IMR-90 (cell line): Measurements from ENCODE around the gene OGFOD3. TPM values are rescaled to one million over a fixed set of nuclear protein-coding genes. Genes with fewer than 3 reads are reported as not detected.

ENCODE experiments used
- ATAC-seq: fragments of 200-7000 bp; cut with Tn5 transposase; 2 replicates; pipeline ENCODE4 v1.9.1; 2020; ENCODE audit warnings: low read depth, mild to moderate bottlenecking, moderate library complexity
- BruUV-seq: library from RNA; stranded (reverse); fragments of 400-500 nt; replicated peaks from 2 replicates; lab custom pipeline; 2021; lab: Mats Ljungman, UMichigan
- CTCF ChIA-PET: fragments of 300-600 bp; formaldehyde crosslinking; extraction: SDS; loops from one replicate; lab custom pipeline; 2021; ENCODE audit warnings: antibody characterized with exemption; lab: Yijun Ruan, JAX
- POLR2A ChIA-PET: fragments of 300-600 bp; sonication (Branson Sonifier 250); formaldehyde crosslinking; loops from one replicate; lab custom pipeline; 2022; ENCODE audit warnings: antibody characterized with exemption; ENCODE audit not compliant: unreplicated experiment; lab: Charles Lee
- DNase-seq: peaks from one replicate; pipeline ENCODE4 v3.0.0; 2013
- H2AFZ ChIP-seq: replicated peaks from 2 replicates; pipeline ENCODE3; 2013; ENCODE audit warnings: low read length, mild to moderate bottlenecking; ENCODE audit not compliant: poor library complexity
- H2AK5ac ChIP-seq: 2 replicates; pipeline ENCODE4 v1.6.1; 2013; ENCODE audit warnings: low read depth, low read length, inconsistent platforms
- H2AK9ac ChIP-seq: replicated peaks from 2 replicates; pipeline ENCODE3; 2013; ENCODE audit warnings: mild to moderate bottlenecking, low read depth, low read length, moderate library complexity; ENCODE audit not compliant: poor library complexity
- H2BK120ac ChIP-seq: 2 replicates; pipeline ENCODE4 v1.6.1; 2013; ENCODE audit warnings: low read depth, low read length, inconsistent platforms
- H2BK15ac ChIP-seq: 3 replicates; pipeline ENCODE4 v1.6.1; 2013; ENCODE audit warnings: low read depth, low read length, inconsistent platforms
- H2BK20ac ChIP-seq: 2 replicates; pipeline ENCODE4 v1.6.1; 2013; ENCODE audit warnings: low read depth, mild to moderate bottlenecking, inconsistent platforms, low read length, moderate library complexity
- H2BK5ac ChIP-seq: 2 replicates; pipeline ENCODE4 v1.6.1; 2013; ENCODE audit warnings: mild to moderate bottlenecking, low read depth, low read length, inconsistent platforms; ENCODE audit not compliant: poor library complexity, severe bottlenecking
- H3K14ac ChIP-seq: replicated peaks from 2 replicates; pipeline ENCODE4 v1.6.1; 2013; ENCODE audit warnings: low read depth, low read length, inconsistent platforms
- H3K18ac ChIP-seq: 2 replicates; pipeline ENCODE4 v1.6.1; 2013; ENCODE audit warnings: low read depth, low read length, control low read depth
- H3K23ac ChIP-seq: 2 replicates; pipeline ENCODE4 v1.6.1; 2013; ENCODE audit warnings: low read depth, low read length, inconsistent platforms
- H3K27ac ChIP-seq: 2 replicates; pipeline ENCODE4 v1.5.1; 2013; ENCODE audit warnings: mild to moderate bottlenecking, control low read depth, low read length; ENCODE audit not compliant: insufficient read depth
- H3K27me3 ChIP-seq: 2 replicates; pipeline ENCODE4 v1.6.1; 2013; ENCODE audit warnings: low read length; ENCODE audit not compliant: control insufficient read depth, insufficient read depth
- H3K36me3 ChIP-seq: 2 replicates; pipeline ENCODE4 v1.6.1; 2013; ENCODE audit warnings: low read length, mixed read lengths; ENCODE audit not compliant: control insufficient read depth, insufficient read depth
- H3K4ac ChIP-seq: 2 replicates; pipeline ENCODE4 v1.6.1; 2013; ENCODE audit warnings: low read depth, low read length, inconsistent platforms
- H3K4me1 ChIP-seq: 2 replicates; pipeline ENCODE4 v1.6.1; 2013; ENCODE audit warnings: low read length, mixed read lengths; ENCODE audit not compliant: control insufficient read depth, insufficient read depth
- H3K4me2 ChIP-seq: 2 replicates; pipeline ENCODE4 v1.6.1; 2013; ENCODE audit warnings: low read depth, mild to moderate bottlenecking, control low read depth, low read length, moderate library complexity
- H3K4me3 ChIP-seq: 2 replicates; pipeline ENCODE4 v1.5.1; 2013; ENCODE audit warnings: low read depth, mild to moderate bottlenecking, control low read depth, low read length, moderate library complexity; ENCODE audit not compliant: insufficient read depth
- H3K56ac ChIP-seq: 2 replicates; pipeline ENCODE4 v1.6.1; 2013; ENCODE audit warnings: low read length, inconsistent platforms; ENCODE audit not compliant: insufficient read depth; ENCODE audit errors: extremely low read depth
- H3K79me1 ChIP-seq, 2 experiments: 2 replicates each; pipeline ENCODE4 v1.6.1; 2013; ENCODE audit warnings: low read length in 2 of 2, inconsistent platforms in 1 of 2, low read depth in 1 of 2
- H3K9ac ChIP-seq: 2 replicates; pipeline ENCODE4 v1.6.1; 2013; ENCODE audit warnings: low read depth, low read length, control low read depth
- H3K9me1 ChIP-seq: 2 replicates; pipeline ENCODE4 v1.6.1; 2013; ENCODE audit warnings: low read length, inconsistent platforms; ENCODE audit not compliant: insufficient read depth
- H3K9me3 ChIP-seq: 2 replicates; pipeline ENCODE4 v1.6.1; 2013; ENCODE audit warnings: low read length; ENCODE audit not compliant: control insufficient read depth, insufficient read depth
- H4K20me1 ChIP-seq: 2 replicates; pipeline ENCODE4 v1.6.1; 2013; ENCODE audit warnings: low read length, inconsistent platforms; ENCODE audit not compliant: insufficient read depth
- H4K5ac ChIP-seq: 2 replicates; pipeline ENCODE4 v1.6.1; 2013; ENCODE audit warnings: mild to moderate bottlenecking, low read depth, low read length, control low read depth
- H4K8ac ChIP-seq, 2 experiments: 2 replicates each; pipeline ENCODE4 v1.6.1; 2013; ENCODE audit warnings: low read depth in 2 of 2, low read length in 2 of 2, control low read depth in 1 of 2, inconsistent platforms in 1 of 2
- H4K91ac ChIP-seq: 2 replicates; pipeline ENCODE4 v1.6.1; 2013; ENCODE audit warnings: low read depth, low read length, inconsistent platforms; ENCODE audit not compliant: insufficient read depth
- BHLHE40 ChIP-seq: fragments of 150-350 bp; IDR thresholded peaks from 2 replicates; pipeline ENCODE4 v1.6.1; 2016; ENCODE audit warnings: mild to moderate bottlenecking, low read depth, low read length
- CEBPB ChIP-seq: IDR thresholded peaks from 2 replicates; pipeline ENCODE4 v1.6.1; 2012; ENCODE audit warnings: low read depth, low read length, improper control_type of control experiment
- CHD1 ChIP-seq: IDR thresholded peaks from 2 replicates; pipeline ENCODE4 v1.6.1; 2012; ENCODE audit warnings: low read depth, low read length, improper control_type of control experiment
- ELK1 ChIP-seq: fragments of 150-350 bp; IDR thresholded peaks from 2 replicates; pipeline ENCODE4 v1.6.1; 2016; ENCODE audit warnings: low read depth, mild to moderate bottlenecking, low read length, moderate library complexity, borderline replicate concordance
- FOS ChIP-seq: fragments of 150-350 bp; IDR thresholded peaks from 2 replicates; pipeline ENCODE4 v1.6.1; 2016; ENCODE audit warnings: low read depth, low read length
- MAFK ChIP-seq: IDR thresholded peaks from 2 replicates; pipeline ENCODE4 v1.6.1; 2012; ENCODE audit warnings: low read depth, low read length, improper control_type of control experiment
- MAZ ChIP-seq: IDR thresholded peaks from 2 replicates; pipeline ENCODE4 v1.6.1; 2012; ENCODE audit warnings: low read depth, mild to moderate bottlenecking, low read length, improper control_type of control experiment, moderate library complexity, borderline replicate concordance
- MXI1 ChIP-seq: IDR thresholded peaks from 2 replicates; pipeline ENCODE4 v1.6.1; 2012; ENCODE audit warnings: low read depth, mild to moderate bottlenecking, low read length, moderate library complexity, borderline replicate concordance
- NFE2L2 ChIP-seq: fragments of 150-350 bp; IDR thresholded peaks from 2 replicates; pipeline ENCODE4 v1.6.1; 2016; ENCODE audit warnings: low read depth, mild to moderate bottlenecking, low read length
- POLR2A ChIP-seq: IDR thresholded peaks from 2 replicates; pipeline ENCODE4 v1.6.1; 2012; ENCODE audit warnings: mild to moderate bottlenecking, low read depth, low read length
- RAD21 ChIP-seq: IDR thresholded peaks from 2 replicates; pipeline ENCODE4 v1.6.1; 2012; ENCODE audit warnings: low read length, improper control_type of control experiment
- RCOR1 ChIP-seq: IDR thresholded peaks from 2 replicates; pipeline ENCODE4 v1.6.1; 2012; ENCODE audit warnings: mild to moderate bottlenecking, low read length, improper control_type of control experiment; ENCODE audit not compliant: insufficient replicate concordance
- RFX5 ChIP-seq: IDR thresholded peaks from 2 replicates; pipeline ENCODE4 v1.8.0; 2012; ENCODE audit warnings: low read depth, mild to moderate bottlenecking, low read length, moderate library complexity
- SMC3 ChIP-seq: fragments of 150-350 bp; IDR thresholded peaks from 2 replicates; pipeline ENCODE4 v1.6.1; 2016; ENCODE audit warnings: low read depth, mild to moderate bottlenecking, antibody characterized with exemption, low read length, moderate library complexity
- USF2 ChIP-seq: fragments of 150-350 bp; IDR thresholded peaks from 2 replicates; pipeline ENCODE4 v1.6.1; 2017; ENCODE audit warnings: mild to moderate bottlenecking, antibody characterized with exemption, low read length, low read depth
- WGBS, 2 experiments: methylation state at CpG; one replicate each; pipeline versions ENCODE4 v1.1.5 to v1.1.7; 2013; ENCODE audit warnings: missing lambda C conversion rate in 2 of 2; ENCODE audit not compliant: insufficient read length in 1 of 2; ENCODE audit errors: extremely low coverage in 2 of 2; 5-methylcytosine and 5-hydroxymethylcytosine counted together
- dilution Hi-C: fragments of 300-500 bp; cut with HindIII; formaldehyde crosslinking; loops from one replicate; pipeline ENCODE4 v1.14.3; 2018; ENCODE audit warnings: low sequenced_read_pairs; ENCODE audit not compliant: unreplicated experiment
- in situ Hi-C: fragments of 300-500 bp; cut with MboI; formaldehyde crosslinking; loops from 3 replicates; pipeline ENCODE4 v1.14.3; 2019; ENCODE audit warnings: low sequenced_read_pairs, inconsistent platforms, mixed read lengths
- intact Hi-C: fragments of 100-400 bp; cut with micrococcal nuclease; formaldehyde crosslinking; loops from 2 replicates; pipeline ENCODE4 v1.10.0; 2022
- polyA plus RNA-seq, 3 experiments: library from polyadenylated mRNA; depleted of rRNA; stranded (reverse); fragments of >200 nt; gene quantifications; 2 replicates each; pipeline ENCODE4 v1.2.3, GENCODE V29; 2012; ENCODE audit warnings: low replicate concordance in 1 of 3
- total RNA-seq: library from RNA; depleted of rRNA; stranded (reverse); fragments of >200 nt; gene quantifications from 2 replicates; pipeline ENCODE4 v1.2.3, GENCODE V29; 2012
- TF ChIP-seq, protein P1 (sequence below): conservative IDR thresholded peaks from 2 replicates; pipeline ENCODE4 v1.5.1; 2012; ENCODE audit warnings: mild to moderate bottlenecking, low read depth, low read length, improper control_type of control experiment

Gene OGFOD3
- total and polyA plus RNA-seq, 2 of the 4 experiments (the other 2 are of a cell fraction) = 25.3 to 33.4 TPM

DNA sequence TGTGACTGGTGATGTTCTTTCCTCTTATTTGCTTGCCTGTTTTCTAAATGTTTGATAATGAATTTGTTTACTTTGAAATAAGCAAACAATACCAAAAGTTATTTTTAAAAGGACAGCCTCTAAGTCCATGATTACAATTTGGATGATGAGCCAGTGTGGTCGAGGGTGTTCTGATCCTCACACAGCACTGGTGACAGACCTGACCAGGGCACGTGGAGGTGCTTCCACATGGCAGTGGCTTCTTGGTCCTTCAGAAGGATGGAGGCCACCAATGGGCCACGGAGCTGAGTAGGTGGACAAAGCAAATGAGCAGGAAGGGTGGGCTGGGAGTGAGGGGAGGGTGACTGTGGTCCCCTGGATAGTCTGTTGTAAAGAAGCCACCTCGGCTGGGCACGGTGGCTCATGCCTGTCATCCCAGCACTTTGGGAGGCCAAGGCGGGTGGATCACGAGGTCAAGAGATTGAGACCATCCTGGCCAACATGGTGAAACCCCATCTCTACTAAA lies 63.5 kb downstream of the OGFOD3 start:
- Histone ChIP-seq H2BK20ac (no peak overlapping the region), H4K20me1 (peaks cover 7% of the 10 kb centered on the region; the same call in 1 of the 2 replicates), H3K4ac (no peak overlapping the region), H3K23ac (no peak overlapping the region), H3K4me1 (peaks cover 5% of the 10 kb centered on the region; the same call in 1 of the 2 replicates), H3K36me3 (no peaks in the 10 kb centered on the region), H2AFZ (no peak overlapping the region), H2BK5ac (no peak overlapping the region), H4K91ac (no peak overlapping the region), H3K4me2 (no peak overlapping the region), H3K14ac (no peak overlapping the region), H3K18ac (no peak overlapping the region), H3K9ac (no peak overlapping the region), H2AK9ac (no peak overlapping the region), H2BK15ac (no peak overlapping the region), H3K4me3 (no peak overlapping the region), H3K56ac (no peak overlapping the region), H3K27ac (no peak overlapping the region), H2BK120ac (no peak overlapping the region), H2AK5ac (no peak overlapping the region), H3K9me3 (no peaks in the 10 kb centered on the region), H3K27me3 (peaks cover 27% of the 10 kb centered on the region; the same call in 1 of the 2 replicates), H4K8ac (no peak overlapping the region), H3K79me1 (no peaks in the 10 kb centered on the region), H4K5ac (no peak overlapping the region), H3K9me1 (no peaks in the 10 kb centered on the region)
- DNase-seq = no peak
- dilution Hi-C loops (no loop called here), intact Hi-C loops (no loop called here), in situ Hi-C loops (loop anchor here (5.0 to 10.0 kb wide), 3 partner anchors 52 to 420 kb away; no protein-coding TSS in a partner anchor)
- BruUV-seq = no TSS peak
- CTCF ChIA-PET = no interaction called here
- WGBS, 2 experiments = 77% methylated on average over 4 of the region's 7 CpGs; no CpG with 5 or more reads in 1 of the 2 experiments
- TF ChIP-seq, protein P1, sequence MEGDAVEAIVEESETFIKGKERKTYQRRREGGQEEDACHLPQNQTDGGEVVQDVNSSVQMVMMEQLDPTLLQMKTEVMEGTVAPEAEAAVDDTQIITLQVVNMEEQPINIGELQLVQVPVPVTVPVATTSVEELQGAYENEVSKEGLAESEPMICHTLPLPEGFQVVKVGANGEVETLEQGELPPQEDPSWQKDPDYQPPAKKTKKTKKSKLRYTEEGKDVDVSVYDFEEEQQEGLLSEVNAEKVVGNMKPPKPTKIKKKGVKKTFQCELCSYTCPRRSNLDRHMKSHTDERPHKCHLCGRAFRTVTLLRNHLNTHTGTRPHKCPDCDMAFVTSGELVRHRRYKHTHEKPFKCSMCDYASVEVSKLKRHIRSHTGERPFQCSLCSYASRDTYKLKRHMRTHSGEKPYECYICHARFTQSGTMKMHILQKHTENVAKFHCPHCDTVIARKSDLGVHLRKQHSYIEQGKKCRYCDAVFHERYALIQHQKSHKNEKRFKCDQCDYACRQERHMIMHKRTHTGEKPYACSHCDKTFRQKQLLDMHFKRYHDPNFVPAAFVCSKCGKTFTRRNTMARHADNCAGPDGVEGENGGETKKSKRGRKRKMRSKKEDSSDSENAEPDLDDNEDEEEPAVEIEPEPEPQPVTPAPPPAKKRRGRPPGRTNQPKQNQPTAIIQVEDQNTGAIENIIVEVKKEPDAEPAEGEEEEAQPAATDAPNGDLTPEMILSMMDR = no peak
- no peak for TF ChIP-seq RCOR1
- TF ChIP-seq CEBPB = no peak
- no peak for TF ChIP-seq ELK1
- TF ChIP-seq RFX5 = no peak
- TF ChIP-seq CHD1 = no peak
- no peak for TF ChIP-seq USF2
- no peak for TF ChIP-seq MXI1
- no peak for TF ChIP-seq MAZ
- TF ChIP-seq BHLHE40 = no peak
- TF ChIP-seq NFE2L2 = no peak
- TF ChIP-seq POLR2A = no peak
- no peak for TF ChIP-seq RAD21
- no peak for TF ChIP-seq MAFK
- TF ChIP-seq SMC3 = no peak
- no peak for TF ChIP-seq FOS
- POLR2A ChIA-PET = no interaction called here
- no peak for ATAC-seq
